ENCODE data around the gene MPLKIP. TPM values are rescaled to one million over a fixed set of nuclear protein-coding genes. Genes with fewer than 3 reads are reported as not detected.

Gene MPLKIP
- total RNA-seq, 2 donors from 2014 or later, result 56.7 to 67.3 TPM

GRCh38 chr7:40101201-40101600, 33.2 kb downstream of the MPLKIP start:
- Histone ChIP-seq H3K36me3 (no peaks in the 10 kb centered on the region), H3K27ac (no peak overlapping the region), H3K27me3 (replicated peaks; ENCODE audit: insufficient read depth) (no peaks in the 10 kb centered on the region), H3K4me3 (no peak overlapping the region), H3K9me3 (no peaks in the 10 kb centered on the region), H3K4me1 (replicated peaks) (no peaks in the 10 kb centered on the region)
- 84% methylated on average over 3 of the region's 3 CpGs for WGBS
- TF ChIP-seq POLR2A (IDR thresholded peaks at IDR 0.05) (no peak), POLR2AphosphoS5 (IDR thresholded peaks at IDR 0.05) (no peak), CTCF (IDR thresholded peaks at IDR 0.05) (no peak)
- intact Hi-C loops (cut with DNase I), result no loop called here
- no peak for DNase-seq (ENCODE audit: low spot score)

GRCh38 chr7:40099837-40100236, 34.6 kb downstream of the MPLKIP start:
- no peak overlapping the region for H3K4me3 ChIP-seq
- H3K9me3 ChIP-seq, result no peaks in the 10 kb centered on the region
- no peaks in the 10 kb centered on the region for H3K36me3 ChIP-seq
- no peaks in the 10 kb centered on the region for H3K27me3 ChIP-seq (replicated peaks; ENCODE audit: insufficient read depth)
- no peaks in the 10 kb centered on the region for H3K4me1 ChIP-seq (replicated peaks)
- intact Hi-C loops (cut with DNase I), result no loop called here
- WGBS, result 89% methylated on average over 4 of the region's 4 CpGs
- H3K27ac ChIP-seq, result no peak overlapping the region
- TF ChIP-seq CTCF (IDR thresholded peaks at IDR 0.05) (no peak), POLR2A (IDR thresholded peaks at IDR 0.05) (no peak), POLR2AphosphoS5 (IDR thresholded peaks at IDR 0.05) (no peak)
- DNase-seq (ENCODE audit: low spot score), result no peak

GRCh38 chr7:40098810-40099209, 35.6 kb downstream of the MPLKIP start:
- no peak for TF ChIP-seq POLR2AphosphoS5 (IDR thresholded peaks at IDR 0.05)
- TF ChIP-seq CTCF (IDR thresholded peaks at IDR 0.05), result no peak
- TF ChIP-seq POLR2A (IDR thresholded peaks at IDR 0.05), result no peak
- intact Hi-C loops (cut with DNase I), result no loop called here
- Histone ChIP-seq H3K4me3 (no peak overlapping the region), H3K9me3 (no peaks in the 10 kb centered on the region), H3K36me3 (peaks cover 0 to 8% of the 10 kb centered on the region in 2 donors), H3K4me1 (replicated peaks) (no peaks in the 10 kb centered on the region), H3K27me3 (replicated peaks; ENCODE audit: insufficient read depth) (no peaks in the 10 kb centered on the region), H3K27ac (no peak overlapping the region)
- no peak for DNase-seq (ENCODE audit: low spot score)

GRCh38 chr7:40097728-40098127, 36.7 kb downstream of the MPLKIP start:
- H3K4me3 ChIP-seq, result no peak overlapping the region
- no peak for TF ChIP-seq POLR2A (IDR thresholded peaks at IDR 0.05)
- no peak for TF ChIP-seq POLR2AphosphoS5 (IDR thresholded peaks at IDR 0.05)
- no peak for TF ChIP-seq CTCF (IDR thresholded peaks at IDR 0.05)
- intact Hi-C loops (cut with DNase I), result no loop called here
- H3K36me3 ChIP-seq, result peaks cover 0 to 8% of the 10 kb centered on the region in 2 donors
- no peak overlapping the region for H3K27ac ChIP-seq
- DNase-seq (ENCODE audit: low spot score), result no peak
- no peaks in the 10 kb centered on the region for H3K9me3 ChIP-seq
- no peaks in the 10 kb centered on the region for H3K4me1 ChIP-seq (replicated peaks)
- 57% methylated on average over 2 of the region's 2 CpGs for WGBS
- H3K27me3 ChIP-seq (replicated peaks; ENCODE audit: insufficient read depth), result no peaks in the 10 kb centered on the region

GRCh38 chr7:40095695-40096327, 38.6 kb downstream of the MPLKIP start:
- no peak for DNase-seq (ENCODE audit: low spot score)
- intact Hi-C loops (cut with DNase I), result no loop called here
- no peaks in the 10 kb centered on the region for H3K4me1 ChIP-seq (replicated peaks)
- no peak overlapping the region for H3K27ac ChIP-seq
- H3K9me3 ChIP-seq, result no peaks in the 10 kb centered on the region
- H3K4me3 ChIP-seq, result no peak overlapping the region
- no peak for TF ChIP-seq POLR2AphosphoS5 (IDR thresholded peaks at IDR 0.05)
- TF ChIP-seq POLR2A (IDR thresholded peaks at IDR 0.05), result no peak
- no peak for TF ChIP-seq CTCF (IDR thresholded peaks at IDR 0.05)
- WGBS, result 43% methylated on average over 1 of the region's 1 CpG
- H3K27me3 ChIP-seq (replicated peaks; ENCODE audit: insufficient read depth), result no peaks in the 10 kb centered on the region
- peaks cover 0 to 8% of the 10 kb centered on the region in 2 donors for H3K36me3 ChIP-seq
